ENCODE results near the gene CACNA2D3.

CACNA2D3 gene

DNA sequence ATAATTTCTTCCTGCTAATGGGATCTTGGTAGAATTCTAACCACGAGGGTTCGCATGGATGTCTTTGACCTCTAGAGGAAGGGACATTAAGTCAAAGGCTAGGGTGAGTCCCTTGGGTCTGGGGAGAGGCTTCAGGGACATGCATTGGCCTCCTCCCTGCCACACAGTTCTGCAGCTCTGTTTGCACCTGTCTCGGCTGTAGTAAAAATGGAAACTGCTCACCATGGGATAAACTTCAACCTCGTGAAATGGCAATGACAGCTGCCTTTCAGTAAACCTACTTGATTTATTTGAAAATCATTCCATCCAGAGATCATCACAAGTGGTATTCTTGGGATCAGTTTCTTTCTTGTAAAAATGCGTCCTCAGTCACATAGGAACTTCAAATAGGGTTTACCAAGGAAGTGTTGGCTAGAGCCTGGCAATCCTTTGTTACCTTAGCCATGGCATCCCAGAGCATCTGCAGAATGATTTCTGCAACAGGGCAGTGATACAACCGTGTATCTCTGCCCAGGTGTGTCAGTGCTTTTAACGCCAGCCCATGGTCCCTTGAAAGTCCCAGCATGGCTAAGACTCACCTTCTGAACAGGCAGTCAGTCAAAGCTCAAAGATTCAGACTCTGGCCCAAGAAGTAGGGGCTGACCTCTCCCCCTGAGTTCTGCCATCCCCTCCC, 819.5 kb downstream of the CACNA2D3 start:
- no peak for TF ChIP-seq CTCF (IDR thresholded peaks at IDR 0.05)

DNA sequence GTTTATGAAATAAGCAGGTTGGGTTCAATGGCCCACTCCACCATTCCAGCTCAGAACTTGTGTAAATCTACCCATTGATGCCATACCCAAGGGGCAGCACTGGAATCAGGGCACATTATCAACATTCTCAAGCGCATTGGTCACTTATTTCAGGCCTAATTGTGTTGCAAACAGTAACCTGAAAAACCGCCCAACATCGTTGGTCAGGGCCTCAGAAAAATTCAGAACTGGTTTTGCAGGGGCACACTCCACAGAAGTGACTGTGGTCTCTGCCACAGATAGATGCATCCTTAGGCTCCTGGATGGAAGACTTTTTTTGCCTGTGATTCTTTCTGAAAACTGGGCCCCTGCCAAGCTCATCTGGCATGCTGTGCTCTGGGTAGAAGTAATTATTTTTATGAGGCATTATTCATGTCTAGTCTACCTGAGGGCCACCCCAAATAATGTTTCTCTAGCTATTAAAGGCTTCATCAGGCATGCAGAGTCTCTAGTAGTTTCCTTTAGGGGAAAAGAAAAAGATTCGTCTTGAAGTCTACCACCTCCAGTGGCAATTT, 827.2 kb downstream of the CACNA2D3 start:
- TF ChIP-seq CTCF (IDR thresholded peaks at IDR 0.05): no peak

DNA sequence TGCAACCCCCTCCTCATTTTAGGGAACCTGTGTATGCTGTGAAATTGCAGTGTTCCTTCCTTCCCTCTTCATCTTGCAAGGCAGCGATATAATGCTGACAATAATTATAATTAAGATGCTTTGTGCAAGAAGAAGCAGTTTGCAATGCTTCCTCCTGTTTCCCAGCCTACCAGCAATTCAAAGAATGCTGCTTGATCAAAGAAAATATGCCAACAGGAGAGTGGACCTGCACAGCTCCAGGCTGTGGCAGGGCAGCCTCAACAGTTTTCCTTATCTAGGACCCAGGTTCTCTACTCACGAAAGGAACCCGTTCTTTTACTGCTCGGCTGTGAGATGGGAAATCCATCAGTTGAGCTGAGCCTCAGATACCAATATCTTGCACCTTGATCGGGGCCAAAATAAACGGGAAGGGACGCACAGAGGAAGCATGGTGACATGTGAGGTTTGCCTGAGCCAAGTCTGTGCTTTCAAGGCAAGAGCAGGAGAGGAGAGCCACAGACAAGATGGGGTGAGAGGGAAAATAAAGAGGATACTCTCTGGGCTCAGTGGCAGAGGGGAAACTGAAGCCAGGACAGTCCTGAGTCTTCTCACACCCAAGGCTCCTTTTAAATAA, 828.1 kb downstream of the CACNA2D3 start:
- TF ChIP-seq CTCF (IDR thresholded peaks at IDR 0.05): no peak

- peak; percentile 64 for TF ChIP-seq CTCF (IDR thresholded peaks at IDR 0.05)
These were observed 829.1 kb downstream of the CACNA2D3 start for GRCh38 chr3:54951405-54951804.

DNA sequence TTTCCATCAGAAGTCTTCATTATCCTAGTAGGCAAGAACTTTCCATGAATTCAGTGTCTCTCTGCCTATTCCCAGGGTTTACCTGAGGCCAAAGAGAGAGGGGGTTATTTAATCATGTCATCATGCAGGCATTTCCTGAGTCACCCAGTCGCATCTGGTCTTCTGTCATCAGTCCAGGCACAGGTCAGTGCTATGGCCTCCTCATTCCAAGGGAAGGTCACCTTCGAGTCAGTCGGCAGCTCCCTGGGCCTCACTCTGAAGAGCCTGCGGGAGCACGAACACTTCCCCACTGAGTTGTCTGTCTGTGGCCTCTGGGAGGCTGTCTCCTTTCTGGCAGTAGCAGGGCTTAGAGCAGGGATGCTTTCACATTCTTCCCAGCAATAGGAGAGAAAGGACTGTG, 831.7 kb downstream of the CACNA2D3 start:
- TF ChIP-seq CTCF (IDR thresholded peaks at IDR 0.05): no peak

DNA sequence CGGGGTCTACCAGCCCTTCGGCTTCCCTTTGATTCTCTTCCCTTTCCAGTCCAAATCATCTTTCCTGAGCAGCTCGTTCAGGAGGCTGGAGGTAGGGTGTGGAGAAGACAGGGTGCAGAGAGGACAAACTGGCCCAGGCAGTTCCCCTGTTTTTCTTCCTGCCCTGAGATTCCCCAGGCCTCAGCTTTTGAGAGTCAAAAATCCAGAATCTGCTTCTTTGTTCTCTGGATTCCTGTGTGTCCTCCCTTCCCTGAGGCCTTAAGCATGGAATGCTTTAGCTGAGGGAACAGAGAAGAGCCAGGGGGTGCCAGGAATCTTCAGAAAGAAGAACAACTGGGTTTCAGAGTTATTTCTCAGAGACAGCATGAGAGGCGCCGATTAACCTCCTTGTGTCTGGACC, 832.2 kb downstream of the CACNA2D3 start:
- no peak for TF ChIP-seq CTCF (IDR thresholded peaks at IDR 0.05)

DNA sequence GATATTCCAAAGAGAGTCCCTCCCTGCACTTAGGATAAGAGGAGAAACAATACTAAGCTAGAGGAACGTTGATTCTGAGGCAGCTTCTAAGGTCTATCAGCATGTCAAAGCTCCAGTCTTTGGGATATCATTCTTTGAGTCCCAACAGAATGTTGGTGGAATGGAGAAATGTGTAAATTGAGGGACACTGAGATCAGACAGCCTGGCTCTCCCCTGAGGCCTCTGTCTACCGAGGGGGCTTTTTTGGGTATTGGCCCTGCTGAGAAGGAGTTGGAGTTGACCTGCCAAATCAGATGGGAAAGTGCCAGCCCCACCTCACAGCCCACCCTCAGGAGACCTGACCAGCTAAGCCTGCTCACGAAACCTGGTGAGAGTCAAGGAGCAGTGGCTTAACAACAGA, 833.1 kb downstream of the CACNA2D3 start:
- no peak for TF ChIP-seq CTCF (IDR thresholded peaks at IDR 0.05)

Measured in LNCAP (cell line).